Natural killer cell treated with Interleukin-12 subunit alpha and Interleukin-12 subunit beta and Interleukin-15 and Interleukin-18, amount 100 ng/mL, for 72 hours (primary cell): ENCODE measurements around the gene SNED1. TPM values are rescaled to one million over a fixed set of nuclear protein-coding genes. Genes with fewer than 3 reads are reported as not detected.

Experiments used
- ATAC-seq, 2 donors: fragments of 150-1000 bp; cut with Tn5 transposase in 1 of 2; sonication (Bioruptor Pico), chemical (Tn5 transposase) in 1 of 2; 2 replicates each; pipeline ENCODE4 v1.10.0; 2021
- DNase-seq: peaks from one replicate; pipeline ENCODE4 v3.0.0; 2022; ENCODE audit warnings: low spot score
- H3K27ac Mint-ChIP-seq, 2 donors: 1 replicate in 1 of 2; 2 replicates in 1 of 2; pipeline ENCODE4 v1.8.0; 2022; ENCODE audit warnings: mixed read lengths in 2 of 2, mild to moderate bottlenecking in 1 of 2, moderate library complexity in 1 of 2
- H3K27me3 Mint-ChIP-seq, 2 donors: 1 replicate in 1 of 2; 2 replicates in 1 of 2; pipeline ENCODE4 v1.8.0; 2022; ENCODE audit warnings: mixed read lengths in 2 of 2
- H3K36me3 Mint-ChIP-seq: one replicate; pipeline ENCODE4 v1.8.0; 2022; ENCODE audit warnings: mixed read lengths
- H3K4me1 Mint-ChIP-seq, 2 donors: 1 replicate in 1 of 2; 2 replicates in 1 of 2; pipeline ENCODE4 v1.8.0; 2022; ENCODE audit warnings: low read depth in 2 of 2, mixed read lengths in 2 of 2, mild to moderate bottlenecking in 1 of 2
- H3K4me3 Mint-ChIP-seq: one replicate; pipeline ENCODE4 v1.8.0; 2022; ENCODE audit warnings: mixed read lengths
- H3K9me3 Mint-ChIP-seq: 2 replicates; pipeline ENCODE4 v1.8.0; 2022; ENCODE audit warnings: mixed read lengths
- total RNA-seq, 2 donors: library from RNA; stranded (reverse); gene quantifications; one replicate each; pipeline ENCODE4 v1.2.3, GENCODE V29; 2022

SNED1 gene
- total RNA-seq, result under 1 TPM in 1 of 2 donors, not detected in 1; 0.14 TPM

GRCh38 chr2:240997856-240998705, at the start of gene SNED1:
Gene SNED1, plus strand, starts transcription at chr2:240998618. Its CDS starts 220 bp downstream, at chr2:240998838.
- Mint-ChIP-seq H3K27me3 (peaks cover 11 to 16% of the 10 kb centered on the region in 2 donors), H3K36me3 (no peaks in the 10 kb centered on the region), H3K9me3 (no peaks in the 10 kb centered on the region), H3K27ac (no peak within 1 kb of the TSS), H3K4me1 (peaks cover 0 to 6% of the 10 kb centered on the region in 2 donors), H3K4me3 (peak within 1 kb of the TSS; percentile 55)
- peak; percentile 82 to 95 for ATAC-seq
- peak; percentile 86 for DNase-seq

- no peak overlapping the region for H3K27ac Mint-ChIP-seq
- no peak overlapping the region for H3K4me3 Mint-ChIP-seq
- peaks cover 0 to 2% of the 10 kb centered on the region in 2 donors for H3K27me3 Mint-ChIP-seq
- DNase-seq (peak; percentile 44), ATAC-seq (no peak)
- H3K4me1 Mint-ChIP-seq, result no peaks in the 10 kb centered on the region
- no peaks in the 10 kb centered on the region for H3K9me3 Mint-ChIP-seq
- no peaks in the 10 kb centered on the region for H3K36me3 Mint-ChIP-seq
These were observed 49.3 kb upstream of the SNED1 start for GRCh38 chr2:240948905-240949790.

- H3K27me3 Mint-ChIP-seq, result no peaks in the 10 kb centered on the region
- no peaks in the 10 kb centered on the region for H3K4me1 Mint-ChIP-seq
- no peaks in the 10 kb centered on the region for H3K9me3 Mint-ChIP-seq
- no peak overlapping the region for H3K27ac Mint-ChIP-seq
- ATAC-seq (no peak), DNase-seq (peak; percentile 51)
- no peak overlapping the region for H3K4me3 Mint-ChIP-seq
- H3K36me3 Mint-ChIP-seq, result no peaks in the 10 kb centered on the region
These were observed 48.4 kb upstream of the SNED1 start for GRCh38 chr2:240949791-240950705.

GRCh38 chr2:240951045-240951594, 47.3 kb upstream of the SNED1 start:
- no peaks in the 10 kb centered on the region for H3K4me1 Mint-ChIP-seq
- no peak overlapping the region for H3K27ac Mint-ChIP-seq
- no peak for ATAC-seq
- H3K4me3 Mint-ChIP-seq, result no peak overlapping the region
- no peaks in the 10 kb centered on the region for H3K9me3 Mint-ChIP-seq
- no peaks in the 10 kb centered on the region for H3K36me3 Mint-ChIP-seq
- H3K27me3 Mint-ChIP-seq, result no peaks in the 10 kb centered on the region
- no peak for DNase-seq

- Mint-ChIP-seq H3K36me3 (no peaks in the 10 kb centered on the region), H3K4me3 (no peak overlapping the region), H3K27ac (no peak overlapping the region)
These were observed 45.7 kb upstream of the SNED1 start for GRCh38 chr2:240952496-240953246.

GRCh38 chr2:240953426-240954410, 44.7 kb upstream of the SNED1 start:
- Mint-ChIP-seq H3K36me3 (no peaks in the 10 kb centered on the region), H3K27me3 (no peaks in the 10 kb centered on the region), H3K9me3 (no peaks in the 10 kb centered on the region), H3K4me3 (no peak overlapping the region), H3K4me1 (no peaks in the 10 kb centered on the region), H3K27ac (no peak overlapping the region)
- ATAC-seq (no peak), DNase-seq (peak; percentile 34)

More at GRCh38 chr2:240952496-240953246, 45.7 kb upstream of the SNED1 start:
- ATAC-seq (no peak), DNase-seq (peak; percentile 51)
- no peaks in the 10 kb centered on the region for H3K4me1 Mint-ChIP-seq
- H3K9me3 Mint-ChIP-seq, result no peaks in the 10 kb centered on the region
- no peaks in the 10 kb centered on the region for H3K27me3 Mint-ChIP-seq

GRCh38 chr2:240954436-240955305, 43.7 kb upstream of the SNED1 start:
- no peak for DNase-seq
- Mint-ChIP-seq H3K36me3 (no peaks in the 10 kb centered on the region), H3K4me1 (no peaks in the 10 kb centered on the region), H3K9me3 (no peaks in the 10 kb centered on the region), H3K27ac (no peak overlapping the region), H3K4me3 (no peak overlapping the region), H3K27me3 (no peaks in the 10 kb centered on the region)
- no peak for ATAC-seq

GRCh38 chr2:240955306-240956170, 42.9 kb upstream of the SNED1 start:
- no peaks in the 10 kb centered on the region for H3K36me3 Mint-ChIP-seq
- DNase-seq, result peak; percentile 26
- H3K4me1 Mint-ChIP-seq, result no peaks in the 10 kb centered on the region
- ATAC-seq, result peak in 1 of 2 donors; percentile 3
- no peak overlapping the region for H3K4me3 Mint-ChIP-seq
- peaks cover 0 to 2% of the 10 kb centered on the region in 2 donors for H3K27me3 Mint-ChIP-seq
- H3K27ac Mint-ChIP-seq, result no peak overlapping the region
- H3K9me3 Mint-ChIP-seq, result no peaks in the 10 kb centered on the region

- H3K4me3 Mint-ChIP-seq, result no peak overlapping the region
- H3K27ac Mint-ChIP-seq, result no peak overlapping the region
- DNase-seq (peak; percentile 49), ATAC-seq (no peak)
- H3K36me3 Mint-ChIP-seq, result no peaks in the 10 kb centered on the region
- no peaks in the 10 kb centered on the region for H3K9me3 Mint-ChIP-seq
- H3K4me1 Mint-ChIP-seq, result no peaks in the 10 kb centered on the region
- H3K27me3 Mint-ChIP-seq, result peaks cover 0 to 2% of the 10 kb centered on the region in 2 donors
These were observed 42.1 kb upstream of the SNED1 start for GRCh38 chr2:240956171-240956934.
